Ammon's horn (tissue), 1 donor: Measurements from ENCODE around the gene ARPP21.
A peak's percentile ranks its signal among the peaks of the same experiment; 100 is the strongest.

Experiments used
- DNase-seq: peaks from one replicate; pipeline ENCODE4 v3.0.0-alpha.2; 2016; ENCODE audit warnings: low spot score

Gene ARPP21

DNA sequence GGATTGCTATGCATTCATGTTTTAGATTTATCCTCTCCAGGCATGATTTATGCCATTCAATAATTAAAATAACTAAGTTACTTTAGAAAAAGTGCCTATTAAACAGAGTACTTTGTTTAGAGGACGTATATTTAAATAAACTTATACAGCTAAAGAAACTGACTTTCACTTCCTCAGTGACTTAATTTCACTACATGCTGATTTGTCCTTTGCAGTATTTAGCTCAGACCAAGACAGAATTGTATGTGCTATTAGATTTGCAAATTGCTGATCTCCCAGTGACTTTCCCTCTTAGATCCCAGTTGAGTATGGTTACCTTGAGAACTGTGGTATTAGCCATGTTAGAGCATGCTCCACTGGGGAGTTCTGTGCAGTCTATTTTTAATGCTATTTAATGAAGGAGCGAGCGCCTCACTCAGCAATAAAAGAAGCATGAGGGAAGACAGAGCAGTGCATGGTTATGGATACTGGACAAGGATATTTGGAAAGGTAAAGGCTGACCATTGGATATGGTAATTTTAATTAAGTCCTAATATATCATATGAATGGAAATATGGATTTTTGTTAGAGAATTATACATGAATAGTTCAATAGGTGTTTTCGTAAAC is 2.7 kb downstream of the ARPP21 start:
- no peak for DNase-seq

DNA sequence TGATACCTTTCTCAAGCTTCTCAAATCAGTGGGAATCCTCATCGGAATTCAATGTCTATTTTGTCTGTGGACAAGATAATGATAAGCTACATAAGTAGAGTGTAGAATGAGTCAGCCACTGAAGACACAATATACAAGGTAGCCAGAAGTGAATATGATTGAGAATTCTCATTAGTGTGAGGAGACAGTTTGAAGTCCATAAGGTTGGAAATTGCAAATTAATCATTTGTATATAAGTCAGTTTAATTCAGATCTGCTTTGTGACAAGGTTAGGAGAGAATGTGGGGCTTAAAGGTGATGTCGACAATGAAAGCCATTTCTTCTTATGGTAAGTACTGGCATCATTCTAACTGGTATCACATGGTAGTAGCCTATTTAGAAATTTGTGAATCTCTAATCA is 4.2 kb downstream of the ARPP21 start:
- DNase-seq: no peak

- DNase-seq: no peak
Measured at GRCh38 chr3:35644451-35644850, 5.1 kb downstream of the ARPP21 start.

DNA sequence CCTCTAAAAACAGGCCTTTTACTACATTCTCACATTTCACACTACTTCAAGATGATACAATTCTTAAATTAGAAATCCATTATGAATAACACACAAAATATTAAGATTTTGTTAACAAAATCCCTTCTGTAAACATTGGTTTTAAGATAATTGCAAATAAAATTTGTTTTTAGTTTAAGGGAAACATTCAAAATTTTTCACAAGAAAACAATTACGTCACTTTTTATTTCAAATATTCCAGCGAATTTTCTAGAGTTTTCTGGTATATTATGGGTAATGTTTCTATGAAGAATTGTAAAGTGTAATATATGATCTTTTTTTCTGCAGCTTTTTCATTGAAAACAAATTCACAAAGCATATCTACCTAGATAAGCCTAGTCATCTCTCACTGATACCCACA is 5.9 kb downstream of the ARPP21 start:
- no peak for DNase-seq

DNA sequence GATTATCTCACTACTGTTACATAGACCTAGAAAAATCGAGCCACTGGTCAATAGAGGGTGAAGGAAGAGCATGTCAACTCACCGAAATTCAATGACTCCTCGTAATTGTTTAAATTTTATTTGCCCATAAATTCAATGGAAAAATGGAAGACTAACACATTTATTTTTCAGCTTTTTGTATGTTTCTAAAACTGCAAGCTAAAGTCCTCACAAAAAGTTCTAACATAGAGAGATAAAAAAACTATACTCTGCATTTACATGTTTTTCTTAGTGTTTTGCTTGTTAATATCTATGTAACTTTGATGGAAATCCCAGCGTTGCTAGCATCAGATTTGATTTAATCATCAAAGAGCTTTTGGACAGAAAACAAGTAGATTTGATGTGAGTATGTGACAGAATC is 6.8 kb downstream of the ARPP21 start:
- no peak for DNase-seq

DNA sequence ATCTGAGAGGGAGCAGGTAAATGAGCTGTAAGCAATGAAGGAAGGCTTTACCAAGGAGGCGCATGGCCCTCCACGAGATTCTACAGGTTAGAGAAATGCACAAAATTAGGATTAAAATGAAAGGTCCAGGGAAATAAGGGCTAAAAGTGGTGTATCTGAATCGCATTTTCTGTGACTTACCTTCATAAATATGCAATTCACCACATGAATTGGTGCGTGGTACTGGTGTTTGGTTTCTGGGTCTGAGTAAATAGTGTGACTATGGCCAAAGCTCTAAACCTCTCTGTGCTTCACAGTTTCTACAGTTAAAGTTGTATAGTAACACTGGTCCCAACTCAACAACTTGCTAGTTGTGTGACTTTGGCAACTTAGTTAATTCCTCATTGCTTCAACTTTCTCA is 8.1 kb downstream of the ARPP21 start:
- DNase-seq: no peak

DNA sequence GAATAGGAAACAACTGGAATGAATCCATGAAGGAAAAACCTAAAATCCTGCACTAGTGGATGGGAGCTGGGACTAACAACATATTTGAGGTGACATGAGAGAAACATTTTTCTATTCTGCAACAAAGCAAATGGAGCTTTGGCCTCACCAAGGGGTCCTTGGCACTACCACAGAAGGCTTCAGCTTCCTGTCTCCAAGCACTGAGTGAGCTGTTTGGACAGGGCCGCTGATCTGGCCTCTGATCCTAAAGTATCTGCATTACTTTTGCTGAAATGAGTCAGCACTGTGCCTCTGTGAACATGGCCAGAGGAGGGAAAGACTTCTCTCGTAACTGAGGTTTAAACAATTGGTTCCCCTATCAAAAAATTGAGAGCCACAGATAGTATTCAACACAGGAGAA is 9.0 kb downstream of the ARPP21 start:
- DNase-seq: no peak

GRCh38 chr3:35649405-35649804 is 10.1 kb downstream of the ARPP21 start:
- DNase-seq: no peak

GRCh38 chr3:35651426-35651825 is 12.1 kb downstream of the ARPP21 start:
- no peak for DNase-seq

DNA sequence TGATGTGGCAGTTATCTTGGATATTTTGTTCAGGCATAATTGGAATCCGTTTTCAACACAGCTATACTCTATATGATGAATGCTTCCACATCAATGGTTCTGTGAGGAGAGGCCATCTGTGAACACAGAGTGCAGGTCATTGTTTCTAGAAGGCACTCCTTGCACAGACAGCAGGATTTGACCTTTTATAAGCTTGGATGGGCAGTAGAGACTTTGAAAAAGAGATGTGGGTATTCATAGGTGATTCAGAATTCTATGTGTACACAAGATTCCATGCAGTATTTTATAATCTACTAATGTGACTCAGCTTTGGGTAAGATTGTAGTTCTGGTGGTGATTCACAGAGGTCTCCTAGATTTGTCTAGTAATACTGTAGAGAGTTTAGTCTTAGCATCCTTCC is 12.5 kb downstream of the ARPP21 start:
- no peak for DNase-seq

GRCh38 chr3:35653347-35653746 is 14.0 kb downstream of the ARPP21 start:
- DNase-seq: no peak

DNA sequence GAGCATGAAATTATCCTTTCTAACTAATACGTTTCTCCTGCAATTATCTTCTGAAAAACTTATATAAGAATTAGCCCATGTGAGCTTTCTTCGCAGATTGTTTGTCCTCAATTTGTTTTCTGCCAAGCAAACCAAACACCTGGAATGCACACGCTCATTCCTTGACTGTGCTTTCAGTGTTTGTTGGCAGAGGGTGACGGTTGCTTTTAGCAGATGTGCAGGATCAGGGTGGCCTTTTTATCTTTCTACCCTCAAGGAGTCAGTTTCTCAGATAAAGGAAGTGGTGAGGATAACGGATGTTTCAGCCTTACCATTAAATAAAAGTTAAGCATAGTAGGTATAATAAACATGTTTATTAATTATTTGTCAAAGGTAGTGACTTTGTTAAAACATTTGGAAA is 15.2 kb downstream of the ARPP21 start:
- no peak for DNase-seq

- no peak for DNase-seq
Measured at GRCh38 chr3:35658686-35659085, 19.4 kb downstream of the ARPP21 start.

DNA sequence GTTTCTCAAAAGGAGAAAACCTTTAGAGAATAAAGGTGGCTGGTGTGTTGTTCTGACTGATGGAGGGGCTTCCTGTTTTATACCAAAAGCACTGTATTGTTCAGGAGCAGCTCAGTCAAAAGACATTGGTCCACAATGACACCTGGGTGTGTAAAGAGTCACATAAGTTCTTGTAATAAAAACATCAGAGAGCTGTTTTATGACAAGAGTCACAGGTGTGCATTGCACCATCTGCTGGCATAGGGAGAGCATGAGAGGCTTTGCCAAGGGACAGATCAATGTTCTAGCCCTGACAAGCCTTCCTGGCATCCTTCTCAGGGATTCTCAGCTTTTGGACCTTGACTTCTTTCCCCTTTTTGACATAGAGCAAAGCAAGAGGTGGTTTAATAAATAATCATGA is 20.4 kb downstream of the ARPP21 start:
- no peak for DNase-seq

DNA sequence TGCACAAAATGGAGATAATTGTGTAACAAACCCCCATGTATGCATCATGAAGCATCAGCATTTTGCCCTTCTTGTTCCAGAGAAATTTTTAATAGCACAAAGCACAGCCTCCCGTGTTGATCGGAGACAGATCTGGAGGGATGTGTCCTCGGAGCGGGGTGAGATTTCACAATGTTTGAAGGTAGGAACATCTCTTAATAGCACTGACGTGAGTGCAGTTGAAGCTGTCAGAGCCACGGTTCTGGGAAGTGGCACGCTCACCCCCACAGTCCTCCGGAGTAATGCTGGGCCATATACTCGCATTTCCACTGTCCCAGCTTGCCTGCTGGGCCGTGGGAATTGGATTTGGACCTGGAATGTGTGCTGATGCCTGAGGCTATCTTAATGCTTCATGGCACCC is 24.1 kb downstream of the ARPP21 start:
- DNase-seq: no peak

- DNase-seq: peak; percentile 91
Measured at GRCh38 chr3:35664460-35664919, 25.2 kb downstream of the ARPP21 start.

- DNase-seq: no peak
Measured at GRCh38 chr3:35665390-35666055, 26.2 kb downstream of the ARPP21 start.

DNA sequence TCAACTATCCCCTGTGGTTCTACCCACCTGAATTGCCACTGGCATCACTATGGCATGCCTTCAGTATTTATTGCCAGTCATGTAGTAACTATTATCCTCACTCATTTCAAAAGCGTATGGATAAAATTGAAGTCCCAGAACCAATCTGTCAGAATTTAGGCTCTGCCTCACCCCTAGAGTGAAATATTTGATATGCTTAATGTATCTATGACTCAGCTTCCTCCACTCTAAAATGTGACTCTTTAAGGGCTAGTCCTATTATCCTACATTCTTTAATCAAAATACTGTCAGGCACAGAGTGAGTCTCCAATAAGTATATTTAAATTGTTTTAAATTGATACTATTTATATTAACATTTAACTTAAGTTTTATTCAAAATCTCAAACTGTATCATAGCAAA is 27.6 kb downstream of the ARPP21 start:
- DNase-seq: no peak

- DNase-seq: peak; percentile 62
Measured at GRCh38 chr3:35670408-35670965, 31.2 kb downstream of the ARPP21 start.

DNA sequence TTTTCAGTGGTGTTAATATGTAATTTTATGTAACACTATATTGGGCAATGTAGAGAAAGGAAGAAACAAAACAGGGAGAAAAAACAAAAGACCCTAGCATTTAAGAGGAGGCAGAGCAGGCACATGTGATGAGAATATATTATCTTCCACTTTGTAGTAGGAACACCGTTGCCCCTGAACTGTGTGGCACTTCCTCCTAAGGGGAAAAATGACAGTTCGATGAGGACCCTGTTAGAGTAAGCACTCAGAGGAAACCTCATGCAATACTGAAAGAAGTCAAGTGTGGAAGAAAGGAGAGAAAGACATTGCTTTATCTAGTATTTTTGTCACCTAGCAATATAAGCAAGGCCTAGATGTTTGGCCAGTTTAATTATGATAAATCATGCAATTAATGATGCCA is 32.2 kb downstream of the ARPP21 start:
- no peak for DNase-seq

DNA sequence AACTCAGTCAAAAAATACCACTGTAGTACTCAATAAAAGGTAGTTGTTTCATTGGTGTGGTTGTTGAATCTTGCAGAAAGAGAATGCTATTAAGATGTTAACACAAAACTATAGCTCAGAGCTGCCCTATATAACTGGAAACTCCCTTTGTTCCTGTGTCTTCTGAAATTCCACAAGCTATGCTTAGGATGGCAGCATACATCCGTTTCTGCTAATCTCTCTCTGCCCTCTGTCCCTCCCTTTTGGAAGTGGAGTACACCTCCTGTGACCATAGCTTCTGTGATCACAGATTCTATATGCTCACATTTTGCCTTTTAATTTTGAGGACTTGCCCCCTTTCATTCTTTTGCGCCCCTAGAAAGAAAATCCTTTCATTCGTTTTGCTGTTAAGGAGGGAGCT is 33.7 kb downstream of the ARPP21 start:
- DNase-seq: no peak

DNA sequence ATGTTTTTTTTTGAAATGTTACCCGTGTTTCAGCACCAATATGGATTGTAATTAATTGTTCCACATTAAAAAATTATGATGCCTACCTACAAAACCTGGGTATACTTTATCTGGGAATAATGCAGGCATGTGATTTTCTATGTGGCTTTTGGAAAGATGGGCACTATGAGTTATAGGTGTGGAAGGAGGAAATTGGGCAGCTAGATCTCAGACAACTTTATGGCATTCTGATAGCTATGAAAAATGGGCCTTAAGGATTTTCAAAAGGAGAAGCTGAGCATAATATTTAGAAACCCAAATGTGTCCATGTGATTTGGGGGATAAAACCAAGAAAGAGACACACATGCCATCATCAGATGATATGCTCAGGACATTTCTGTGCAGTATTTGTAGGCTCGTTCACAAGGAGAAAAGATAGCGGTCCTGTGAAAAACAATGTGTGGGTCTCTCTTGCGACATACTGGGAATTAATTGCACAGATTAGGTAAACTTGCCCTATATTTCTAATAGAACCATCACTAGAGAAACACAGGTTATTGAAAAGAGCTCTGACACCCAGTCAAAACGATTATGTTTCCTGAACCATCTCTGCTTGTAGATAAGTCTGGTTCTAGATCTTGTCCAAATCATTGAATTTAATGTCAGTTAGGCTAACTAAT is 35.3 kb downstream of the ARPP21 start:
- DNase-seq: no peak

DNA sequence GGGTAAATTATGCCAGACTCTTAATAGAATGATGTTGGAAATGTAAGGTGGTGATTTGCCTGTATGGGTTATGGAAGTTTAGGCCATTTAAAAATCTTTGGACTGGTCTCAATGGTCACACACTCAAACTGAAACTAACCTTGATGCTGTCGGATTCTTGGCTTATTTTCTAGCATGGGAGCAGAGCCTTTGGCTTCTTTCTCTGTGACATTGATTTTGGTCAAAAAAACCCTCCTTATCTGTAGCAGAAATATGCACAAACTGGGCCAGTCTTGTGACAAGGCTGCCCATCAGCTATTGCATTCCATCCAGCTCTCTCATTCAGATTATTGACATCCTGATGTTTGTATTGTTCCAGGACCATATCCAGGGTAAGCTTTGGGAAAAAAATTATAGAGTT is 35.9 kb downstream of the ARPP21 start:
- DNase-seq: no peak
